DOHH2 (cell line): ENCODE measurements around the gene C11orf54.

Source experiments
- H3F3A ChIP-seq: fragments of 200-600 bp; sonication (generic), shearing (Covaris generic); 2 replicates; pipeline ENCODE4 v1.6.0; 2016; ENCODE audit warnings: antibody characterized with exemption, mild to moderate bottlenecking; ENCODE audit not compliant: control insufficient read depth, insufficient read depth
- H3K27ac ChIP-seq: fragments of 200-600 bp; sonication (generic); 2 replicates; pipeline ENCODE4 v1.5.1; 2014; ENCODE audit warnings: low read depth, mild to moderate bottlenecking, low read length, moderate library complexity
- H3K27me3 ChIP-seq: fragments of 200-600 bp; sonication (generic); 2 replicates; pipeline ENCODE4 v1.6.1; 2014; ENCODE audit warnings: mild to moderate bottlenecking, low read length, mixed read lengths; ENCODE audit not compliant: control insufficient read depth
- H3K36me3 ChIP-seq: fragments of 200-600 bp; sonication (generic); 2 replicates; pipeline ENCODE4 v1.6.1; 2014; ENCODE audit warnings: mild to moderate bottlenecking, low read length, moderate library complexity, mixed read lengths; ENCODE audit not compliant: control insufficient read depth
- H3K4me1 ChIP-seq: fragments of 200-600 bp; sonication (generic); 2 replicates; pipeline ENCODE4 v1.6.1; 2014; ENCODE audit warnings: mild to moderate bottlenecking, low read length, mixed read lengths; ENCODE audit not compliant: control insufficient read depth
- H3K4me2 ChIP-seq: fragments of 200-600 bp; sonication (generic); 2 replicates; pipeline ENCODE4 v1.6.0; 2014; ENCODE audit warnings: mild to moderate bottlenecking, low read length, moderate library complexity
- H3K4me3 ChIP-seq: fragments of 200-600 bp; sonication (generic); 2 replicates; pipeline ENCODE4 v1.5.1; 2014; ENCODE audit warnings: mild to moderate bottlenecking, low read length, mixed read lengths
- H3K79me2 ChIP-seq: fragments of 200-600 bp; sonication (generic); 2 replicates; pipeline ENCODE4 v1.6.1; 2014; ENCODE audit warnings: mild to moderate bottlenecking, low read length, mixed read lengths; ENCODE audit not compliant: control insufficient read depth
- H3K9me2 ChIP-seq: fragments of 200-600 bp; sonication (generic); replicated peaks from 2 replicates; pipeline ENCODE4 v1.6.1; 2014; ENCODE audit warnings: mild to moderate bottlenecking, low read length, mixed read lengths; ENCODE audit not compliant: control insufficient read depth
- H3K9me3 ChIP-seq: fragments of 200-600 bp; sonication (generic); 2 replicates; pipeline ENCODE4 v1.6.1; 2014; ENCODE audit warnings: antibody characterized with exemption, low read length, mixed read lengths; ENCODE audit not compliant: control insufficient read depth, insufficient read depth
- H4K20me1 ChIP-seq: fragments of 200-600 bp; sonication (generic); 2 replicates; pipeline ENCODE4 v1.6.0; 2014; ENCODE audit warnings: low read depth, mild to moderate bottlenecking, antibody characterized with exemption, low read length, moderate library complexity; ENCODE audit not compliant: control insufficient read depth, insufficient read depth
- CTCF ChIP-seq: fragments of 200-600 bp; sonication (generic); IDR thresholded peaks from one replicate; pipeline ENCODE4 v1.5.1; 2014; ENCODE audit warnings: antibody characterized with exemption, mild to moderate bottlenecking, low read depth, low read length; ENCODE audit not compliant: poor library complexity, severe bottlenecking
- EZH2phosphoT487 ChIP-seq: fragments of 200-600 bp; sonication (generic); IDR thresholded peaks from 2 replicates; pipeline ENCODE4 v1.6.1; 2017; ENCODE audit warnings: borderline replicate concordance, mild to moderate bottlenecking, antibody characterized with exemption, low read length, moderate library complexity, mixed read lengths

The C11orf54 gene

GRCh38 chr11:93736129-93736528 lies 5.3 kb upstream of the C11orf54 start:
- Histone ChIP-seq H3K36me3 (peaks cover 100% of the 10 kb centered on the region), H3K9me3 (no peaks in the 10 kb centered on the region), H3K79me2 (peaks cover 80% of the 10 kb centered on the region), H3F3A (peaks cover 99% of the 10 kb centered on the region), H3K9me2 (no peaks in the 10 kb centered on the region), H3K4me2 (peak overlapping the region; percentile 86), H3K27ac (peak overlapping the region; percentile 30), H3K4me1 (peaks cover 53% of the 10 kb centered on the region), H3K27me3 (no peaks in the 10 kb centered on the region), H3K4me3 (peak overlapping the region; percentile 23), H4K20me1 (peaks cover 72% of the 10 kb centered on the region)
- TF ChIP-seq EZH2phosphoT487 (no peak), CTCF (no peak)

- H3K9me2 ChIP-seq: no peaks in the 10 kb centered on the region
- H4K20me1 ChIP-seq: peaks cover 59% of the 10 kb centered on the region
- peaks cover 58% of the 10 kb centered on the region for H3K4me1 ChIP-seq
- peaks cover 98% of the 10 kb centered on the region for H3K79me2 ChIP-seq
- peak overlapping the region; percentile 91 for H3K27ac ChIP-seq
- H3K4me3 ChIP-seq: peak overlapping the region; percentile 87
- peaks cover 84% of the 10 kb centered on the region for H3K36me3 ChIP-seq
- no peaks in the 10 kb centered on the region for H3K27me3 ChIP-seq
- no peaks in the 10 kb centered on the region for H3K9me3 ChIP-seq
- peaks cover 80% of the 10 kb centered on the region for H3F3A ChIP-seq
- no peak for TF ChIP-seq EZH2phosphoT487
- TF ChIP-seq CTCF: no peak
- H3K4me2 ChIP-seq: peak overlapping the region; percentile 86
These were observed 3.4 kb upstream of the C11orf54 start for GRCh38 chr11:93737904-93738612.

DNA sequence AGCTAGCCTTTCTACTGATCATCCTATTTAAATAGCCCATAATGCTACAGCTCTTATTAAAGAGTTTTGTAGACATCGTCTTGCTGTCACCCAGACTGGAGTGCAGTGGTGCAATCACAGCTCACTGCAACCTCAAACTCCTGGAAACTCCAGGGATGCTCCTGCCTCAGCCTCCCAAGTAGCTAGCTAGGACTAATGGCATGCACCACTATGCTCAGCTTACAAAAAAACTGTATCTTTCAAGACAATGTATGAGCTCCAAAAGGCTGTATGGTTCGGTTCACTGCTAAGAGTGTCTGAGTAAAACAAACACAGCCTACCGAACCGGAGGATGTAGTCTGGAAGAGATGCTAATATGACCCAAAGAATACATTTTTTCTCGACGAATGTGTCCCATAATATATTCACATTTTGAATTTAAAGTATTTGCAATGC lies 2.8 kb upstream of the C11orf54 start:
- Histone ChIP-seq H3K36me3 (peaks cover 84% of the 10 kb centered on the region), H3K27ac (peak overlapping the region; percentile 91), H3K9me3 (no peaks in the 10 kb centered on the region), H3K4me1 (peaks cover 58% of the 10 kb centered on the region), H4K20me1 (peaks cover 53% of the 10 kb centered on the region), H3K27me3 (no peaks in the 10 kb centered on the region), H3K79me2 (peaks cover 99% of the 10 kb centered on the region), H3K9me2 (no peaks in the 10 kb centered on the region), H3F3A (peaks cover 74% of the 10 kb centered on the region), H3K4me2 (peak overlapping the region; percentile 86), H3K4me3 (peak overlapping the region; percentile 87)
- no peak for TF ChIP-seq EZH2phosphoT487
- no peak for TF ChIP-seq CTCF
